HepG2 (cell line): ENCODE data around the gene KDM6B. TPM values are rescaled to one million over a fixed set of nuclear protein-coding genes. Genes with fewer than 3 reads are reported as not detected.
A peak's percentile ranks its signal among the peaks of the same experiment; 100 is the strongest.

Experiments
- ARID4A ChIP-seq: sonication (generic); formaldehyde crosslinking; IDR thresholded peaks from 2 replicates; pipeline ENCODE4 v1.5.0; 2020; ENCODE audit warnings: mild to moderate bottlenecking, missing genetic modification reagents, borderline replicate concordance
- ARNTL ChIP-seq: sonication (generic); formaldehyde crosslinking; IDR thresholded peaks from 2 replicates; pipeline ENCODE4 v1.4.0; 2020; ENCODE audit warnings: mild to moderate bottlenecking, missing genetic modification reagents
- ATF4 ChIP-seq, 2 experiments: fragments of 450-650 bp in 1 of 2; sonication (generic) in 1 of 2; formaldehyde crosslinking; IDR thresholded peaks; 2 replicates each; pipeline versions ENCODE4 v1.5.0 to v1.8.0; 2020 to 2022; ENCODE audit warnings: mild to moderate bottlenecking in 1 of 2, missing genetic modification reagents in 1 of 2
- GATAD1 ChIP-seq: IDR thresholded peaks from 2 replicates; pipeline ENCODE4 v1.6.1; 2016; ENCODE audit warnings: missing genetic modification reagents, missing compliant biosample characterization
- HMG20A ChIP-seq: IDR thresholded peaks from 2 replicates; pipeline ENCODE4 v1.6.1; 2016; ENCODE audit warnings: borderline replicate concordance
- MAZ ChIP-seq, 2 experiments: sonication (generic) in 1 of 2; formaldehyde crosslinking in 1 of 2; IDR thresholded peaks; 2 replicates each; pipeline versions ENCODE4 v1.5.0 to v1.6.1; 2012 to 2020; ENCODE audit warnings: low read depth in 2 of 2, mild to moderate bottlenecking in 2 of 2, borderline replicate concordance in 1 of 2, improper control_type of control experiment in 1 of 2, low read length in 1 of 2, missing genetic modification reagents in 1 of 2, moderate library complexity in 1 of 2
- REPIN1 ChIP-seq: sonication (generic); formaldehyde crosslinking; IDR thresholded peaks from 2 replicates; pipeline ENCODE4 v1.8.0; 2022; ENCODE audit warnings: missing genetic modification reagents, low read depth, mild to moderate bottlenecking, borderline replicate concordance
- SAP130 ChIP-seq: IDR thresholded peaks from 2 replicates; pipeline ENCODE4 v1.6.1; 2016; ENCODE audit warnings: low read depth
- SIN3A ChIP-seq: IDR thresholded peaks from 2 replicates; pipeline ENCODE4 v1.6.1; 2011; ENCODE audit warnings: low read depth, mild to moderate bottlenecking, control low read depth, low read length, borderline replicate concordance
- SKI ChIP-seq: fragments of 450-650 bp; IDR thresholded peaks from one replicate; pipeline ENCODE4 v1.6.1; 2018; ENCODE audit warnings: mild to moderate bottlenecking; ENCODE audit not compliant: partially characterized antibody
- TEAD3 ChIP-seq: optimal IDR thresholded peaks from 2 replicates; pipeline ENCODE3; 2016; ENCODE audit warnings: borderline replicate concordance
- UBTF ChIP-seq: sonication (generic); formaldehyde crosslinking; IDR thresholded peaks from 2 replicates; pipeline ENCODE4 v1.4.0; 2020; ENCODE audit warnings: mild to moderate bottlenecking, missing genetic modification reagents
- ZNF281 ChIP-seq: sonication (generic); formaldehyde crosslinking; IDR thresholded peaks from 2 replicates; pipeline ENCODE4 v1.4.0; 2020; ENCODE audit warnings: missing genetic modification reagents, borderline replicate concordance
- ZNF746 ChIP-seq: sonication (generic); formaldehyde crosslinking; IDR thresholded peaks from 2 replicates; pipeline ENCODE4 v1.8.0; 2022; ENCODE audit warnings: mild to moderate bottlenecking, missing genetic modification reagents
- polyA plus RNA-seq, 8 experiments: library from polyadenylated mRNA; depleted of rRNA in 3 of 8; stranded (reverse) in 7 of 8; unstranded in 1 of 8; fragments of >200 nt; fragmentation: Illumina TruSeq in 4 of 8; extraction: Trizol in 4 of 8; gene quantifications; 2 replicates each; pipeline versions ENCODE4 v1.2.1 to v1.2.3, GENCODE V29; 2011 to 2016; ENCODE audit warnings: low read depth in 4 of 8, missing spikeins in 1 of 8, mixed read lengths in 1 of 8; ENCODE audit not compliant: insufficient read depth in 1 of 8
- total RNA-seq, 5 experiments: library from RNA; depleted of rRNA; stranded (reverse); fragments of >200 nt; fragmentation: Illumina TruSeq; extraction: Trizol; gene quantifications; 2 replicates each; pipeline ENCODE4 v1.2.3, GENCODE V29; 2016; ENCODE audit warnings: low read depth in 1 of 5

Gene KDM6B
- total and polyA plus RNA-seq, 2 of the 13 experiments (the other 11 are each of a cell fraction or from before 2014, with no cell fraction given) = 1.3 to 2.1 TPM

GRCh38 chr17:7838090-7839075, 4.4 kb downstream of the KDM6B start (continued):
- 0 out of 2 replicates have a peak, but pooled peaks have one; percentile 26 for TF ChIP-seq ARNTL (CRISPR knock-in tag)
- TF ChIP-seq SAP130 (CRISPR knock-in tag) = peak; percentile 28; the same call in 1 of the 2 replicates
- TF ChIP-seq GATAD1 (CRISPR knock-in tag) = 0 out of 2 replicates have a peak, but pooled peaks have one; percentile 15
- TF ChIP-seq ARID4A (CRISPR knock-in tag) = peak; percentile 41; the same call in 1 of the 2 replicates
- 0 out of 2 replicates have a peak, but pooled peaks have one; percentile 34 for TF ChIP-seq SIN3A
- TF ChIP-seq ZNF281 (CRISPR knock-in tag) = peak; percentile 85
- no peak for TF ChIP-seq REPIN1
- no peak for TF ChIP-seq ZNF746 (CRISPR knock-in tag)
- peak; percentile 48; the same call in 1 of the 2 replicates for TF ChIP-seq UBTF (CRISPR knock-in tag)
- TF ChIP-seq SKI = peak; percentile 24
- 0 out of 2 replicates have a peak, but pooled peaks have one; percentile 18 for TF ChIP-seq HMG20A (CRISPR knock-in tag)
- peak; percentile 21 to 99; a peak in 2 of 4 replicates for TF ChIP-seq ATF4 (CRISPR knock-in tag; IDR thresholded peaks at IDR 0.05)
- no peak for TF ChIP-seq TEAD3
- peak; percentile 20; the same call in 1 of the 2 replicates for TF ChIP-seq MAZ (IDR thresholded peaks at IDR 0.05; ENCODE audit: borderline replicate concordance, low read depth, low read length)
- TF ChIP-seq MAZ (CRISPR knock-in tag; IDR thresholded peaks at IDR 0.05; ENCODE audit: low read depth) = peak; percentile 75
